Measurements from ENCODE around the gene KIR3DL1. TPM values are rescaled to one million over a fixed set of nuclear protein-coding genes. Genes with fewer than 3 reads are reported as not detected.
"Not testable (repeated sequence)": the region's sequence is repeated elsewhere in the genome, so short reads cannot be mapped to it uniquely, and the experiment has no call there.

Gene KIR3DL1
- total and polyA plus RNA-seq, 2 donors (not counting 1 experiment from before 2014, with no cell fraction given), result not detected

DNA sequence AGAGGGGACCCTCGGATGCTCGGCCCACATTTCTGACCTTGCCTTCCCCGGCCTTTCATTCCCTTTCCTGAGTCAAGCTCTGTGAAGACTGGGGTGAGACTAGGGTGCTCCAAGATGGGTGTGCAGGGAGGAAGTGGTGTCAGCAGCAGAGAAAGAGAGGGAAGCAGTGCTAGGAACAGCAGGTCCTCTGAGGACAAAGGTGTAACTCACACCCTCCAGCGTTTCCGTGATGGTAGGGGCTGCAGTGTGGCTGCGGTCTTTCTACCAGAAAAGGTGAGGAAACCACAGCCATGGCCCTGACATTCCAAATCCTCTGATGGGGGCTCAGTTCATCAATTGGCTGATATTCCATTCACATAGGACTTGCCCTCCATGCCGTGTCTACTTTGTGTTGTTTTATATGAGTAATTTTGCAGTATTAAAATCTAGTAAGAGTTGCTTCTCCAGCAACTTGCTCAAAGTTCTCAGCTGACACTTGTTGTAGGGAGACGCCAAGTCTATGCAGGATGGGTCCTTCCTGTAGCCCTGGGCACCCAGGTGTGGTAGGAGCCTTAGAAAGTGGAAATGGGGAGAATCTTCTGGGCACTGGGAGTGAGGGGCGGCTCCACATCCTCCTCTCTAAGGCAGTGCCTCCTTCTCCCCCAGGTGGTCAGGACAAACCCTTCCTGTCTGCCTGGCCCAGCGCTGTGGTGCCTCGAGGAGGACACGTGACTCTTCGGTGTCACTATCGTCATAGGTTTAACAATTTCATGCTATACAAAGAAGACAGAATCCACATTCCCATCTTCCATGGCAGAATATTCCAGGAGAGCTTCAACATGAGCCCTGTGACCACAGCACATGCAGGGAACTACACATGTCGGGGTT is 1.6 kb downstream of the KIR3DL1 start:
- Histone ChIP-seq H3K9ac (ENCODE audit: insufficient read depth, low read length) (no peak overlapping the region), H3K27me3 (ENCODE audit: control insufficient read depth, insufficient read depth, low read length) (no peaks in the 10 kb centered on the region), H3K79me2 (ENCODE audit: control insufficient read depth, insufficient read depth, low read length) (no peaks in the 10 kb centered on the region), H3K36me3 (ENCODE audit: control insufficient read depth, insufficient read depth, low read length) (no peaks in the 10 kb centered on the region), H3K27ac (ENCODE audit: insufficient read depth, low read length) (no peak overlapping the region), H3K4me1 (ENCODE audit: control insufficient read depth, extremely low read depth, insufficient read depth, low read length) (no peaks in the 10 kb centered on the region), H3K4me3 (replicated peaks in 1 of 4; ENCODE audit: control extremely low read depth in 1 of 4, insufficient read depth in 1 of 4, low read depth in 3 of 4, low read length in 4 of 4) (no peak overlapping the region), H2AFZ (ENCODE audit: low read length) (no peak overlapping the region), H4K20me1 (ENCODE audit: control insufficient read depth, extremely low read depth, insufficient read depth, low read length) (no peaks in the 10 kb centered on the region), H3K4me2 (ENCODE audit: extremely low read depth, insufficient read depth, low read length) (no peak overlapping the region), H3K9me3 (ENCODE audit: control insufficient read depth, insufficient read depth, low read depth, low read length) (no peaks in the 10 kb centered on the region)
- no peak for DNase-seq (ENCODE audit: low read depth in 2 of 2)
- TF ChIP-seq EZH2 (IDR thresholded peaks at IDR 0.05; ENCODE audit: low read length, missing control alignments), result no peak
- TF ChIP-seq, protein P1, sequence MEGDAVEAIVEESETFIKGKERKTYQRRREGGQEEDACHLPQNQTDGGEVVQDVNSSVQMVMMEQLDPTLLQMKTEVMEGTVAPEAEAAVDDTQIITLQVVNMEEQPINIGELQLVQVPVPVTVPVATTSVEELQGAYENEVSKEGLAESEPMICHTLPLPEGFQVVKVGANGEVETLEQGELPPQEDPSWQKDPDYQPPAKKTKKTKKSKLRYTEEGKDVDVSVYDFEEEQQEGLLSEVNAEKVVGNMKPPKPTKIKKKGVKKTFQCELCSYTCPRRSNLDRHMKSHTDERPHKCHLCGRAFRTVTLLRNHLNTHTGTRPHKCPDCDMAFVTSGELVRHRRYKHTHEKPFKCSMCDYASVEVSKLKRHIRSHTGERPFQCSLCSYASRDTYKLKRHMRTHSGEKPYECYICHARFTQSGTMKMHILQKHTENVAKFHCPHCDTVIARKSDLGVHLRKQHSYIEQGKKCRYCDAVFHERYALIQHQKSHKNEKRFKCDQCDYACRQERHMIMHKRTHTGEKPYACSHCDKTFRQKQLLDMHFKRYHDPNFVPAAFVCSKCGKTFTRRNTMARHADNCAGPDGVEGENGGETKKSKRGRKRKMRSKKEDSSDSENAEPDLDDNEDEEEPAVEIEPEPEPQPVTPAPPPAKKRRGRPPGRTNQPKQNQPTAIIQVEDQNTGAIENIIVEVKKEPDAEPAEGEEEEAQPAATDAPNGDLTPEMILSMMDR (conservative IDR thresholded peaks at IDR 0.05 in 1 of 2, IDR thresholded peaks at IDR 0.05 in 1 of 2; ENCODE audit: low read depth in 1 of 2, low read length in 2 of 2), result no peak

DNA sequence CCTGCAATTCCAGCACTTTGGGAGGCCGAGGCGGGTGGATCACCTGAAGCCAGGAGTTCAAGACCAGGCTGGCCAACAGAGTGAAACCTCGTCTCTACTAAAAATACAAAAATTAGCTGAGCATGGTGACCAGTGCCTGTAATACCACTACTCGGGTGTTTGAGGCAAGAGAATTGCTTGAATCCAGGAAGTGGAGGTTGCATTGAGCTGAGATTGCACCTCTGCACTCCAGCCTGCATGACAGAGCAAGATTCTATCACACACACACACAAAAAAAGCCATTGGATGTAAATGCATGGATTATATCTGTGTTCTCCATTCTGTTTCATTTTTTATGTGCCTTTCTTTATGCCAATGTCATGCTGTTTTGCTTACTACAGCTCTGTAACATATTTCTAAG is 8.1 kb downstream of the KIR3DL1 start:
- H3K4me3 ChIP-seq (replicated peaks in 1 of 4; ENCODE audit: control extremely low read depth in 1 of 4, insufficient read depth in 1 of 4, low read depth in 3 of 4, low read length in 4 of 4); H3K9ac ChIP-seq (ENCODE audit: insufficient read depth, low read length); H3K4me1 ChIP-seq (ENCODE audit: control insufficient read depth, extremely low read depth, insufficient read depth, low read length); H3K79me2 ChIP-seq (ENCODE audit: control insufficient read depth, insufficient read depth, low read length); H2AFZ ChIP-seq (ENCODE audit: low read length); H3K9me3 ChIP-seq (ENCODE audit: control insufficient read depth, insufficient read depth, low read depth, low read length); H3K27me3 ChIP-seq (ENCODE audit: control insufficient read depth, insufficient read depth, low read length); DNase-seq (ENCODE audit: low read depth in 2 of 2); H3K4me2 ChIP-seq (ENCODE audit: extremely low read depth, insufficient read depth, low read length); H3K36me3 ChIP-seq (ENCODE audit: control insufficient read depth, insufficient read depth, low read length); H3K27ac ChIP-seq (ENCODE audit: insufficient read depth, low read length); H4K20me1 ChIP-seq (ENCODE audit: control insufficient read depth, extremely low read depth, insufficient read depth, low read length): not testable (repeated sequence)

GRCh38 chr19:54825326-54825725 is 9.1 kb downstream of the KIR3DL1 start:
- not testable (repeated sequence) for H3K9me3 ChIP-seq (ENCODE audit: control insufficient read depth, insufficient read depth, low read depth, low read length); H3K4me1 ChIP-seq (ENCODE audit: control insufficient read depth, extremely low read depth, insufficient read depth, low read length); H3K27ac ChIP-seq (ENCODE audit: insufficient read depth, low read length); H4K20me1 ChIP-seq (ENCODE audit: control insufficient read depth, extremely low read depth, insufficient read depth, low read length); DNase-seq (ENCODE audit: low read depth in 2 of 2); H3K27me3 ChIP-seq (ENCODE audit: control insufficient read depth, insufficient read depth, low read length); H3K4me3 ChIP-seq (replicated peaks in 1 of 4; ENCODE audit: control extremely low read depth in 1 of 4, insufficient read depth in 1 of 4, low read depth in 3 of 4, low read length in 4 of 4); H3K36me3 ChIP-seq (ENCODE audit: control insufficient read depth, insufficient read depth, low read length); H3K9ac ChIP-seq (ENCODE audit: insufficient read depth, low read length); H2AFZ ChIP-seq (ENCODE audit: low read length); H3K79me2 ChIP-seq (ENCODE audit: control insufficient read depth, insufficient read depth, low read length); H3K4me2 ChIP-seq (ENCODE audit: extremely low read depth, insufficient read depth, low read length)

GRCh38 chr19:54828064-54828463 is 11.8 kb downstream of the KIR3DL1 start:
- not testable (repeated sequence) for H2AFZ ChIP-seq (ENCODE audit: low read length); H3K9ac ChIP-seq (ENCODE audit: insufficient read depth, low read length); H3K4me2 ChIP-seq (ENCODE audit: extremely low read depth, insufficient read depth, low read length); H4K20me1 ChIP-seq (ENCODE audit: control insufficient read depth, extremely low read depth, insufficient read depth, low read length); H3K4me1 ChIP-seq (ENCODE audit: control insufficient read depth, extremely low read depth, insufficient read depth, low read length); H3K79me2 ChIP-seq (ENCODE audit: control insufficient read depth, insufficient read depth, low read length); H3K27me3 ChIP-seq (ENCODE audit: control insufficient read depth, insufficient read depth, low read length); H3K36me3 ChIP-seq (ENCODE audit: control insufficient read depth, insufficient read depth, low read length); H3K9me3 ChIP-seq (ENCODE audit: control insufficient read depth, insufficient read depth, low read depth, low read length); DNase-seq (ENCODE audit: low read depth in 2 of 2); H3K4me3 ChIP-seq (replicated peaks in 1 of 4; ENCODE audit: control extremely low read depth in 1 of 4, insufficient read depth in 1 of 4, low read depth in 3 of 4, low read length in 4 of 4); H3K27ac ChIP-seq (ENCODE audit: insufficient read depth, low read length)

- H2AFZ ChIP-seq (ENCODE audit: low read length); H3K9ac ChIP-seq (ENCODE audit: insufficient read depth, low read length); H3K36me3 ChIP-seq (ENCODE audit: control insufficient read depth, insufficient read depth, low read length); H4K20me1 ChIP-seq (ENCODE audit: control insufficient read depth, extremely low read depth, insufficient read depth, low read length); H3K4me2 ChIP-seq (ENCODE audit: extremely low read depth, insufficient read depth, low read length); H3K9me3 ChIP-seq (ENCODE audit: control insufficient read depth, insufficient read depth, low read depth, low read length); DNase-seq (ENCODE audit: low read depth in 2 of 2); H3K27me3 ChIP-seq (ENCODE audit: control insufficient read depth, insufficient read depth, low read length); H3K4me3 ChIP-seq (replicated peaks in 1 of 4; ENCODE audit: control extremely low read depth in 1 of 4, insufficient read depth in 1 of 4, low read depth in 3 of 4, low read length in 4 of 4); H3K27ac ChIP-seq (ENCODE audit: insufficient read depth, low read length); H3K4me1 ChIP-seq (ENCODE audit: control insufficient read depth, extremely low read depth, insufficient read depth, low read length); H3K79me2 ChIP-seq (ENCODE audit: control insufficient read depth, insufficient read depth, low read length): not testable (repeated sequence)
These were observed 16.2 kb downstream of the KIR3DL1 start, which contains the start of gene KIR2DS4 for GRCh38 chr19:54832496-54832895. KIR2DS4 (plus strand) TSS chr19:54832676.

GRCh38 chr19:54835126-54835525 is 18.9 kb downstream of the KIR3DL1 start:
- not testable (repeated sequence) for H2AFZ ChIP-seq (ENCODE audit: low read length); H3K27ac ChIP-seq (ENCODE audit: insufficient read depth, low read length); H4K20me1 ChIP-seq (ENCODE audit: control insufficient read depth, extremely low read depth, insufficient read depth, low read length); H3K79me2 ChIP-seq (ENCODE audit: control insufficient read depth, insufficient read depth, low read length); H3K4me2 ChIP-seq (ENCODE audit: extremely low read depth, insufficient read depth, low read length); H3K4me3 ChIP-seq (replicated peaks in 1 of 4; ENCODE audit: control extremely low read depth in 1 of 4, insufficient read depth in 1 of 4, low read depth in 3 of 4, low read length in 4 of 4); DNase-seq (ENCODE audit: low read depth in 2 of 2); H3K9me3 ChIP-seq (ENCODE audit: control insufficient read depth, insufficient read depth, low read depth, low read length); H3K9ac ChIP-seq (ENCODE audit: insufficient read depth, low read length); H3K4me1 ChIP-seq (ENCODE audit: control insufficient read depth, extremely low read depth, insufficient read depth, low read length); H3K36me3 ChIP-seq (ENCODE audit: control insufficient read depth, insufficient read depth, low read length); H3K27me3 ChIP-seq (ENCODE audit: control insufficient read depth, insufficient read depth, low read length)

All from fibroblast of lung (primary cell).